GM12891 (cell line): Measurements from ENCODE around the gene PTPRD.

Experiments
- POLR2A ChIP-seq: IDR thresholded peaks from 2 replicates; pipeline ENCODE4 v1.6.1; 2011; ENCODE audit warnings: low read depth, low read length, control low read depth
- POU2F2 ChIP-seq: IDR thresholded peaks from 2 replicates; pipeline ENCODE4 v1.6.1; 2011; ENCODE audit warnings: low read depth, mild to moderate bottlenecking, control low read depth, low read length, moderate library complexity

GRCh38 chr9:9799287-9799686, 813.5 kb downstream of the PTPRD start:
- no peak for TF ChIP-seq POLR2A
- TF ChIP-seq POU2F2: no peak
